ENCODE measurements around the gene MRPL42. TPM values are rescaled to one million over a fixed set of nuclear protein-coding genes. Genes with fewer than 3 reads are reported as not detected.

MRPL42 gene
- total RNA-seq, 6 experiments from 2014 or later = 66.5 to 77.6 (median 73.9) TPM

- H3K9me3 Mint-ChIP-seq = no peaks in the 10 kb centered on the region; the same call in 1 of the 2 replicates
- peaks cover 37% of the 10 kb centered on the region for H3K36me3 Mint-ChIP-seq (ENCODE audit: low read depth)
- H3K27me3 Mint-ChIP-seq (ENCODE audit: insufficient read depth) = peaks cover 2% of the 10 kb centered on the region; the same call in 1 of the 2 replicates
- no peak for TF ChIP-seq CTCF (IDR thresholded peaks at IDR 0.05)
- H3K27ac Mint-ChIP-seq = no peak overlapping the region
- no peak overlapping the region for H3K4me3 Mint-ChIP-seq
- DNase-seq = no peak
- peaks cover 20% of the 10 kb centered on the region for H3K4me1 Mint-ChIP-seq (ENCODE audit: low read depth)
Observed at GRCh38 chr12:93565760-93566159, 98.4 kb downstream of the MRPL42 start.

Other genes with a start within 250 kb of the MRPL42 start
- 10 to 100 TPM; 46.4 to 62.6 (median 51.6) TPM for gene NUDT4, start 89.6 kb upstream of the MRPL42 start, total RNA-seq (2021; fragmentation: NEBNext Ultra II Directional; extraction: Animal tissue kit (Norgen Biotek cat#: 25700))
- 100 to 1,000 TPM; 143 to 168 (median 157) TPM for gene UBE2N, start 25.6 kb upstream of the MRPL42 start, total RNA-seq (2021; fragmentation: NEBNext Ultra II Directional; extraction: Animal tissue kit (Norgen Biotek cat#: 25700))
- 10 to 100 TPM; 32.2 to 64.4 (median 58.8) TPM for gene SOCS2, start 105.2 kb downstream of the MRPL42 start, total RNA-seq (2021; fragmentation: NEBNext Ultra II Directional; extraction: Animal tissue kit (Norgen Biotek cat#: 25700))
- gene CRADD, start 209.9 kb downstream of the MRPL42 start, total RNA-seq (2021; fragmentation: NEBNext Ultra II Directional; extraction: Animal tissue kit (Norgen Biotek cat#: 25700)) = 10 to 100 TPM; 15.3 to 20.1 (median 17.9) TPM

Data from HFFc6 (cell line).